BJ (cell line): Measurements from ENCODE around the gene CLASP1. TPM values are rescaled to one million over a fixed set of nuclear protein-coding genes. Genes with fewer than 3 reads are reported as not detected.
"Not testable (repeated sequence)": the region's sequence is repeated elsewhere in the genome, so short reads cannot be mapped to it uniquely, and the experiment has no call there.

Source experiments
- CTCF ChIA-PET: fragments of 350-600 bp; formaldehyde crosslinking; extraction: SDS; loops from one replicate; lab custom pipeline; 2021; ENCODE audit warnings: antibody characterized with exemption, inconsistent platforms; lab: Yijun Ruan, JAX
- POLR2A ChIA-PET: fragments of 300-600 bp; sonication (Branson Sonifier 250); formaldehyde crosslinking; extraction: SDS; loops from one replicate; lab custom pipeline; 2021; ENCODE audit warnings: antibody characterized with exemption; lab: Charles Lee
- DNase-seq: peaks from one replicate; pipeline ENCODE4 v3.0.0-alpha.2; 2011; ENCODE audit warnings: low read depth
- H3K27me3 ChIP-seq: 2 replicates; pipeline ENCODE4 v1.6.0; 2011; ENCODE audit warnings: low read length; ENCODE audit not compliant: control insufficient read depth, insufficient read depth
- H3K36me3 ChIP-seq: 2 replicates; pipeline ENCODE4 v1.5.1; 2011; ENCODE audit warnings: low read length; ENCODE audit not compliant: control insufficient read depth, insufficient read depth
- H3K4me3 ChIP-seq: 2 replicates; pipeline ENCODE4 v1.5.1; 2011; ENCODE audit warnings: low read depth, mild to moderate bottlenecking, control low read depth, low read length
- polyA plus RNA-seq: library from polyadenylated mRNA; depleted of rRNA; stranded (reverse); fragments of >200 nt; gene quantifications from 2 replicates; pipeline ENCODE4 v1.2.3, GENCODE V29; 2011
- TF ChIP-seq, protein P1 (sequence below): IDR thresholded peaks from 2 replicates; pipeline ENCODE4 v1.5.1; 2011; ENCODE audit warnings: low read depth, mild to moderate bottlenecking, control low read depth, inconsistent platforms, low read length, moderate library complexity; ENCODE audit not compliant: insufficient read depth

The CLASP1 gene
- polyA plus RNA-seq, 1 experiment = 7.1 TPM

DNA sequence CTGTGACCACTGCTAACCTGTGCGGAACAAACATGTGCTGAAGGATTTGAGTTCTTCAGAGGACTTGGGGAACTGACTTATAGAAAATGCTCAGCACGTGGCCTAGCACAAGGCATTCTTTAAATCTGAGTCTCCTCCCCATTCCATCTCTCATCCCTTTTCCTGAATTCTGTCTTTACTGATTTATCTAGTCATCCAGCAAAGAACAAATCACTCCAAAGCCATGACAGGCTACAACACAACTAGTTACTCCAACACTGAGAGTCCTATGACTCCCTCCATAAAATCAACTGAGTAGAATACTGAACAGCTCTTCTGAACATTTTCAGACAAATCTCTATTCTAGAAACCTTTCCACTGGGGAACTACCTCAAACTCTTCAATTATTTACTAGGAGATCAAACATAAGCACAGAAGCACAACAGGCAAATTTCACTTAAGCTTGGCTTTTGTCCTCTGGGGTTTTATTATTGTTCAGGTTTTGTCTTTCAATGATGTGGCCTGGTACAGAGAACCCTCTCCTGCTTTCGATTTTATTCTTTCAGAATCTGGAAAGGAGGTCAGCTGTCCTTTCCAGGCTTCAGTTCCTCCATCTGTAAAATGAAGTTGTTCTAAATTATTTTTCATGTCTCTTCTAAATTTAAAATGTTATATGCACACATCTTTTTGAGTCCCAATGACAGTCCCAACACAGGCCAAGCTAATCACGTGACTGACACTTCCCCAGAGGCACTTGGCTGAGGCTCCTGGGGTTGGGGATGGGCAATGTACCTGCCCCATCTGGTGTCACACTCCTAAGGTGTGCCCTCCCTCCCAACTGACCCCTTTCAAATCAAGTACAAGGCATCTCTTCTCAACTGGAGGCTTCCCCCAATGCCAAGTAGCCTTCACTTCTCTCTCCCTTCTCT, 86.7 kb downstream of the CLASP1 start:
- ChIA-PET POLR2A (no interaction called here), CTCF (interaction anchor here (0.9 to 1.0 kb wide), 2 partner anchors 23 to 156 kb away, joined by 3 read pairs; no protein-coding TSS in a partner anchor)
- DNase-seq = no peak
- H3K4me3 ChIP-seq = no peak overlapping the region
- TF ChIP-seq, protein P1, sequence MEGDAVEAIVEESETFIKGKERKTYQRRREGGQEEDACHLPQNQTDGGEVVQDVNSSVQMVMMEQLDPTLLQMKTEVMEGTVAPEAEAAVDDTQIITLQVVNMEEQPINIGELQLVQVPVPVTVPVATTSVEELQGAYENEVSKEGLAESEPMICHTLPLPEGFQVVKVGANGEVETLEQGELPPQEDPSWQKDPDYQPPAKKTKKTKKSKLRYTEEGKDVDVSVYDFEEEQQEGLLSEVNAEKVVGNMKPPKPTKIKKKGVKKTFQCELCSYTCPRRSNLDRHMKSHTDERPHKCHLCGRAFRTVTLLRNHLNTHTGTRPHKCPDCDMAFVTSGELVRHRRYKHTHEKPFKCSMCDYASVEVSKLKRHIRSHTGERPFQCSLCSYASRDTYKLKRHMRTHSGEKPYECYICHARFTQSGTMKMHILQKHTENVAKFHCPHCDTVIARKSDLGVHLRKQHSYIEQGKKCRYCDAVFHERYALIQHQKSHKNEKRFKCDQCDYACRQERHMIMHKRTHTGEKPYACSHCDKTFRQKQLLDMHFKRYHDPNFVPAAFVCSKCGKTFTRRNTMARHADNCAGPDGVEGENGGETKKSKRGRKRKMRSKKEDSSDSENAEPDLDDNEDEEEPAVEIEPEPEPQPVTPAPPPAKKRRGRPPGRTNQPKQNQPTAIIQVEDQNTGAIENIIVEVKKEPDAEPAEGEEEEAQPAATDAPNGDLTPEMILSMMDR = no peak
- H3K27me3 ChIP-seq = no peaks in the 10 kb centered on the region
- H3K36me3 ChIP-seq = no peaks in the 10 kb centered on the region

DNA sequence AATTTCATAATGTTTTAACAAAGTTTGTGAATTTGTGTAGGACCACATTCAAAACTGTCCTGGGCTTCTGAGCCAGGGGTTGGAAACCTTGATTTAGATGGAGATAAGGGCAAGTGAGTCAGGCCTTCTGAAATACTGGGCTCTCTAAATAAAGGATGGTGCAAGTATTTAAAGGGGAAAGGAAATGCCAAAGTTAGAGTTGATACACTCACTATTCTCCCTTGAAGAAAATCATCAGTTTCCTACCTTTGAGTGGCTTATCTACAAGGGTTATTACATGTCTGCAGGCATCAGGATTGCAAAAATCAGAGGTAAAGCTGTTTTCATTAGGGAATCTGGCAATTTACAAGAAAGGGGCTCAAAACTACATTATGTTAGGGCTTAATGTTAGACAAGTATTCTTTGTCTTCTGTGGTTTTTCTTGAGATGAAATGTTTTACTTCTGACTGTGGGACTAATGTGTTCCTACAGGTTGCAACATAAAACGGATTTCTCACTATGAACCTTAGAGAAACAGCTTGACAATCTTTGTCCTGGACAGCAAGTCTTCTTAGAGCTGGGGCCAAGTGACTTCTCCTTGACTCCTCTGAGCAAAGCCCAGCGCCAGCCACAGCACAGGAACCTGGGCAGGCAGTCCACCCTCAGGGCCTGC, 87.5 kb downstream of the CLASP1 start:
- Histone ChIP-seq H3K27me3 (no peaks in the 10 kb centered on the region), H3K4me3 (no peak overlapping the region), H3K36me3 (no peaks in the 10 kb centered on the region)
- peak; percentile 37 for DNase-seq
- TF ChIP-seq, protein P1 = no peak
- ChIA-PET CTCF (interaction anchor here (0.8 to 1.1 kb wide), 4 partner anchors 10 to 157 kb away, joined by 3 to 4 read pairs (median 3); no protein-coding TSS in a partner anchor), POLR2A (no interaction called here)

DNA sequence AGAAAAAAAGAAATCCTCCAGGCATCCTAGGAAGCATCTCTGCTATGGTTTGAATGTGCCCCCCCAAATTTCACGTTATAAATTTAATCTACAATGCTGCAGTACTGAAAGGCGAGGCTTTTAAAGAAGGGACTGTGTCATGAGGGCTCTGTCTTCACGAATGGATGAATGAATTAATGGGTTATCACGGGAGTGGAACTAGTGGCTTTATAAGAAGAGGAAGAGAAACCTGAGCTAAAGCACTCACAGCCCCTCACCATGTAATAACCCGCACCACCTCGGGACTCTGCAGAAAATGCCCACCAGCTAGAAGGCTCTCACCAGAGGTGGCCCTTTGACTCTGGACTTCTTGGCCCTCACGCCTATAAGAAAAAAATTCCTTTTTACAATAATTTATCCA, 90.9 kb downstream of the CLASP1 start:
- ChIA-PET CTCF (no interaction called here), POLR2A (no interaction called here)
- no peaks in the 10 kb centered on the region for H3K36me3 ChIP-seq
- TF ChIP-seq, protein P1 = no peak
- H3K4me3 ChIP-seq = no peak overlapping the region
- H3K27me3 ChIP-seq = no peaks in the 10 kb centered on the region
- DNase-seq = no peak

DNA sequence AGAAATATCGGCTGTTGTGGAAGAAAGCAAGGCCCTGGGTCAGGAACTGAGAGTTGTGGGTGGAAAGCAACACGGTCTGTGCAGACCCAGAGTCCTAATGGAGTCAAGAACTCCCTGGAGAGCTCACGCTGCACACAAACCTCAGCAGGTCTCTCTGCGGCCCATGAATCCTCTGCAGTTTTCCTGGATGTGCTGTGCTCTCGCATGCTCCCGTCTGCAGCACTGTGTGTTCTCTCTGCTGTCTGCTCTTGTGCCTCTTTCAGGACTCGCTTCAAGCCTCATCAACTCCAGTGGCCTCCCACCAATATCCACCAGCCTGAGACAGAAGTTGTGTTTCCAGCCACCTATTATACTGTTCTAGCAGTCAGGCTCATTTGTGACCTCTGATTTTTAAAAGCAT, 94.3 kb downstream of the CLASP1 start:
- Histone ChIP-seq H3K36me3 (no peaks in the 10 kb centered on the region), H3K27me3 (no peaks in the 10 kb centered on the region), H3K4me3 (no peak overlapping the region)
- ChIA-PET CTCF (no interaction called here), POLR2A (no interaction called here)
- TF ChIP-seq, protein P1 = no peak
- no peak for DNase-seq

DNA sequence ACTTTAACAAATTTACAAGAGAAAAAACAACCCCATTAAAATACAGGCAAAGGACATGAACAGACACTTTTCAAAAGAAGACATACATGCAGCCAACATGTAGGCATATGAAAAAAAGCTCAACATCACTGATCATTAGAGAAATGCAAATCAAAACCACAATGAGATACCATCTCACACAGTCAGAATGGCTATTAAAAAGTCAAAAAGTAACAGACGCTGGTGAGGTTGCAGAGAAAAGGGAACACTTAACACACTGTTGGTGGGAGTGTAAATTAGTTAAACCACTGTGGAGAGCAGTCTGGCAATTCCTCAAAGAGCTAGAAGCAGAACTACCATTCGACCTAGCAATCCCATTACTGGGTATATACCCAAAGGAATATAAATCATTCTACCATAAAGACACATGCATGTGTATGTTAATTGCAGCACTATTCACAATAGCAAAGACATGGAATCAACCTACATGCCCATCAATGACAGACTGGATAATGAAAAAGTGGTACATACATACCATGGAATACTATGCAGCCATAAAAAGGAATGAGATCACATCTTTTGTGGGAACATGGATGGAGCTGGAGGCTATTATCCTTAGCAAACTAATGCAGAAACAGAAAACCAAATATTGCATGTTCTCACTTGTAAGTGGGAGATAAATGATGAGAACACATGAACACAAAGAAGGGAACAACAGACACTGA, 96.6 kb downstream of the CLASP1 start:
- CTCF ChIA-PET, DNase-seq, H3K36me3 ChIP-seq, POLR2A ChIA-PET, H3K27me3 ChIP-seq, H3K4me3 ChIP-seq: not testable (repeated sequence)
